Stimulated activated CD4-positive, alpha-beta T cell treated with anti-CD3 and anti-CD28 coated beads, Interleukin-2, amount 100 ng/mL, for 48 hours (primary cell): ENCODE results near the gene PRMT5.
"Not testable (repeated sequence)": the region's sequence is repeated elsewhere in the genome, so short reads cannot be mapped to it uniquely, and the experiment has no call there.

Experiments used
- DNase-seq, 2 donors: peaks; one replicate each; pipeline ENCODE4 v3.0.0-alpha.2; 2020

PRMT5 gene

DNA sequence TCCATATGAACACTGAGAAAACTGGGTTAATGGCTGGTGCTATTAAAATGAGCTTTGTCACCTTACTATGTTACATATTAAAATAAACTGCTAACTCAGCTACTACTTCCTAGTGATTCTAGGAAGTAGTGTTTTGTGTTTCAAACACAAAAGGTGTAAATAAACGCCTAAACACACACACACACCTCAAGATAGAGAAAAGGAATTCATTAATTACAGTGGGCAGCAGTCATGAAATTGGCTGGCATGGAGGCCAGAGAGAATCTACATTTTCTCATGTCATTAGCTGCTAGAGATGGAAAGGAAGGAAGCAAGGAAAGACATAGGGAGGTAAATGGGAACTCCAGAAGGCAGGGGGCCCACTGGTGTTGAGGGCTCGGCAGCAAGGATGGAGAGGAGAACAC lies 787 bp upstream of the PRMT5 start:
- DNase-seq: no peak

GRCh38 chr14:22928237-22929103 lies 706 bp downstream of the PRMT5 start:
- no peak for DNase-seq

GRCh38 chr14:22926316-22926715 lies 2.9 kb downstream of the PRMT5 start:
- no peak for DNase-seq

DNA sequence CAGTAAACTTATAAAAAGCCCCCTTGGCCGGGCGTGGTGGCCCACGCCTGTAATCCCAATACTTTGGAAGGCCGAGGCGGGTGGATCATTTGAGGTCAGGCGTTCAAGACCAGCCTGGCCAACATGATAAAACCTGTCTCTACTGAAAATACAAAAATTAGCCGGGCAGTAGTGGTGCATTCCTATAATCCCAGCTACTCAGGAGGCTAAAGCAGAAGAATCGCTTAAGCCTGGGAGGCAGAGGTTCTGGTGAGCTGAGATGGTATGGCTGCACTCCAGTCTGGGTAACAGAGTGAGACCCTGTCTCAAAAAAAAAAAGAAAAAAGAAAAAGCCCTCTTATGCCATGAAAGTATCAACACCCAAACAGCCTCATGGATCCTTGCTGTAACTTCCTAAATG lies 3.7 kb downstream of the PRMT5 start:
- DNase-seq: no peak

DNA sequence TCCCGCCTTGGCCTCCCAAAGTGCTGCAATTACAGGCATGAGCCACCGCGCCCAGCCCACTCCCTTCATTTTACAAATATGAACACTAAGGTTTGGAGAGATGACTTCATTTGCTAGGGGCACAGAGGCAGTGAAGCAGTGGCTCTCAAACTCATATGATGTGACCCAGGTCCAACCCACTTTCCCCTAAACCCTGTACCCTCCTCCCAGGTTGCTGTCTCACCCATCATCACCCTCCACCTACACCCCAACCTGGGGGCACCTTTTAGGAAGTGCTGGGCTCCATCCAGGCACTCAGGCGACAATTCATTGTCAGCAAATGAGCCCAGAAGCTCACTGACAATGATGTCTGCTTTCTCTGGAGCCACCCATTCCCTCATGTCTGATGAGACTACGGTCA lies 5.4 kb downstream of the PRMT5 start:
- DNase-seq: no peak

GRCh38 chr14:22922294-22922693 lies 6.9 kb downstream of the PRMT5 start:
- DNase-seq: no peak

DNA sequence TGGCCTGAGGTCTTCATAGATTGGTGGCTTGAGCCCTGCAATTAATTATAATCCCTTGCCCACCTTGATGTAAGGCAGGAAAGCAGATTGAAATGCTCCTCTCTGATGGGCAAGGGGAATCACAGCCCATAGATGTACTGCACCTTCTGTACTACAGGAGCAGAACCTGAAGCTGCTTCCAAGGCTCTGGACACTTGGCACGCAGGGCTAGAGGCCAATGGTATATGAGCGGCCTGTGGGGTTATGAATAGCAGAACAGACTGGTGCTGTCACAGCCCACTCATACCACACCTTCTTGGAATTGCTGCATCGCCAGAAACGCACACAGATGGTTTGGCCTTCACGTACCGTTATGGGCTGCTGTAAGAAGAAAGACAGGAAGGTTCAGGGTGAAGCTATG lies 8.5 kb downstream of the PRMT5 start:
- DNase-seq: no peak

- no peak for DNase-seq
Measured at GRCh38 chr14:22919601-22919921, 9.6 kb downstream of the PRMT5 start.

GRCh38 chr14:22918804-22919600 lies 10.2 kb downstream of the PRMT5 start, which contains the start of gene RBM23:
Gene RBM23, minus strand, starts transcription at chr14:22919149.
- DNase-seq: peak; percentile 98 to 100

- no peak for DNase-seq
Measured at GRCh38 chr14:22915886-22916521, 13.2 kb downstream of the PRMT5 start.

- DNase-seq: not testable (repeated sequence)
Measured at GRCh38 chr14:22914836-22915235, 14.3 kb downstream of the PRMT5 start.

DNA sequence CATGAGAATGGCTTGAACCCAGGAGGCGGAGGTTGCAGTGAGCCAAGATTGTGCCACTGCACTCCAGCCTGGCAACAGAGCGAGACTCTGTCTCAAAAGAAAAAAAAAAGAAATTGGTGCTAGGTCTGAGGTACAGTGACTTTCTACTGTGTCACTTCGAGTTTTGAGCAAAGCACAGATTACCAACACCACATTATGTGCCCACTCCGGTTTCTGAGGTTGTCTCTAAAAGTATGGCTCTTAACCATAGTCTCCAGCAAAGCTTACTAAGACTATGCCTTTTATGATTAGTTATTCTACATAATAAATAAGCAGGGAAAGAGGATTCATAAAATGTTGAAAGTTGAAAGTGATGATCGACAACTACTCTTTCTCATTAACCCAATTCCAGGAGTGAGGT lies 18.3 kb downstream of the PRMT5 start:
- DNase-seq: no peak

GRCh38 chr14:22908601-22909000 lies 20.6 kb downstream of the PRMT5 start:
- no peak for DNase-seq

DNA sequence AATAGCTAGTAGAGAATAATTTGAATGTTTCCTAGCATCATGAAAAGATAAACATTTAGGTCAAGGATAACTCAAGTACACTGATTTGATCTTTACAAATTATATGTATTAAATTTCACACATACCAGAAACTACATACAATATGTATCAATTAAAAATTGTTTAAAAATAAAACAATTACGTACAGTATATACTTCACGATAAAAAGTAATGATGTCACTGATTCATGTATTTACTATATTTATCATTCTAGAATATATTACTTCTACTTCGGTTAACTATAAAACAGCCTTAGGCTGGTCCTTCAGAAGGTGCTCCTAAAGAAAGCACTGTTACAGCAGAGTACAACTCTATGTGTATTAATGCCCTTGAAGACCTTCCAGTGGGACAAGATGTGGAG lies 21.7 kb downstream of the PRMT5 start:
- no peak for DNase-seq

- no peak for DNase-seq
Measured at GRCh38 chr14:22906073-22906472, 23.1 kb downstream of the PRMT5 start.

DNA sequence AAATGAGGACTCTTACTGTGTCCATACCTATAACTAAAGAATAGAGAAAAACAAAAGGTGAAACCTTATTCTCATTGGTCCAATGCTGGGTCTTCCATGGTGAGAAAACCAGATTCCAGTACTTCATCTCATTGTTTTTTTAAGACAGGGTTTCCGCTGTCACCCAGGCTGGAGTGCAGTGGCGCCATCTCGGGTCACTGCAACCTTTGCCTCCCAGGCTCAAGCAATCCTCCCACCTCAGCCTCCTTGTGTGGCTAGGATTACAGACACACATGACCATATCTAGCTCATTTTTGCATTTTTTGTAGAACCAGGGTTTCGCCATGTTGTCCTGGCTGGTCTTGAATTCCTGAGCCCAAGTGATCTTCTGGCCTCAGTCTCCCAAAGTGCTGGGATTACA lies 23.5 kb downstream of the PRMT5 start:
- DNase-seq: no peak

- no peak for DNase-seq
Measured at GRCh38 chr14:22903742-22904087, 25.5 kb downstream of the PRMT5 start.

GRCh38 chr14:22901799-22902198 lies 27.4 kb downstream of the PRMT5 start:
- DNase-seq: no peak

DNA sequence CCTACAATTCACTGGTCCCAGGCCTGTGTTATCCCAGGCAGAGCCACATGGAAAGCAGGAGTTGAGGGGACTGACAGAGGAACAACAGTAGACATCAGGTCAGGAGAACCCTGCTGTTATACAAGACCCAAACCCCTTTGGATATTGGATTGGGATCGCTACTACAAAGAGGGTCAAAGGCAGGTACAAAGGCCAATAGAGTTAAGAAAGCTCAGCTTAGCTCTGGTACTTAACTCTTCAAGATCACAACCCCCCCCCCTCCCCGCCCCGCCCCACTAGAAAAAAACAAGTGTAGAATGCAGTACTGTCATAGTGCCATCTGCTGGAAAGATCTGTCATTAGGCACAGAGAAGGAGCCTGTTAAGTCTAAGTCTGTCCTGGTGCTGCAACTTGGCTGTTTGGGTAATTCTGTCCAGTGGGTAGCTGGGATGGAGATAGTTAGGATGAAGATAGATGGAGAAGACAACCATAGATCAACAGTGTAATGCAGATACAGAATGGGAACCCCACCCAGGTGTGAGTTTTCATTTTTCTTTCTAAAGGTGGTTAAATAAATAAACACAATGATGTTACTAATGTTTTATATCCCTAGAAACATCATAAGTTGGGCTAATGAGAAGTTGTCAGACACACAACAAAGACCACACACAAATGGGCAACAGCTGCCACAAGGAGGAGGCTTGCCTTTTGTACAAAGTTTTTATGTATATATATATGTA lies 28.9 kb downstream of the PRMT5 start:
- DNase-seq: peak; percentile 23 to 35

- no peak for DNase-seq
Measured at GRCh38 chr14:22898302-22899090, 30.7 kb downstream of the PRMT5 start.

DNA sequence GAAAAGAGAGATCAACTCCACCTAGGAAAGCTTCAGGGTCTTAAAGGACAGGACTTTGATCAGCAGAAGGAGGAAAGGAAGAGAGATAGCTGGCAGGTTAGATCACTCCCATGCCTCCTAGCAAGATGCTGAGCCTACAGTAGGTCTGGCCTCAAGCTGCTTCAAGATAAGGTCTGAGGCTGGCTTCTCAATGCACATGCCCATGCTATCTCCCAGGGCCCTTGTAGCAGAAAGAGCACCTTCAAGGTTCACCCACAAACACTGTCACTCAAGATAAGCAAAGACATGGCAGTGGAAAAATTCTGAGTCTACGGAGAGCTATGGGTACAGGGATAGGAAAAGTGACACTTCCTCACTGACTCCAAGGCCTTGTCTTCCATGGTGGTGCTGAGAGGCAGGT lies 31.8 kb downstream of the PRMT5 start:
- DNase-seq: no peak

GRCh38 chr14:22896760-22897159 lies 32.4 kb downstream of the PRMT5 start:
- DNase-seq: no peak
